HepG2 (cell line): ENCODE measurements around the gene CLP1. TPM values are rescaled to one million over a fixed set of nuclear protein-coding genes. Genes with fewer than 3 reads are reported as not detected.

Experiments
- HDAC1 ChIP-seq: sonication (generic); formaldehyde crosslinking; IDR thresholded peaks from 2 replicates; pipeline ENCODE4 v1.5.1; 2020; ENCODE audit warnings: mild to moderate bottlenecking, missing genetic modification reagents
- PITX1 ChIP-seq: sonication (generic); formaldehyde crosslinking; IDR thresholded peaks from 2 replicates; pipeline ENCODE4 v1.5.1; 2020; ENCODE audit warnings: mild to moderate bottlenecking, missing genetic modification reagents
- REST ChIP-seq, 2 experiments: IDR thresholded peaks; 2 replicates each; pipeline ENCODE4 v1.6.1; 2011 to 2012; ENCODE audit warnings: low read length in 2 of 2, borderline replicate concordance in 1 of 2, low read depth in 1 of 2, mild to moderate bottlenecking in 1 of 2, moderate library complexity in 1 of 2
- SP4 ChIP-seq: sonication (generic); formaldehyde crosslinking; IDR thresholded peaks from 2 replicates; pipeline ENCODE4 v1.8.1; 2023; ENCODE audit warnings: mild to moderate bottlenecking, missing genetic modification reagents
- ZFP91 ChIP-seq: sonication (generic); formaldehyde crosslinking; IDR thresholded peaks from 2 replicates; pipeline ENCODE4 v1.9.0; 2022; ENCODE audit warnings: missing genetic modification reagents, mild to moderate bottlenecking, borderline replicate concordance
- ZNF333 ChIP-seq: sonication (generic); formaldehyde crosslinking; IDR thresholded peaks from 2 replicates; pipeline ENCODE4 v1.4.0; 2020; ENCODE audit warnings: mild to moderate bottlenecking, missing genetic modification reagents, borderline replicate concordance
- ZNF503 ChIP-seq: sonication (generic); formaldehyde crosslinking; IDR thresholded peaks from 2 replicates; pipeline ENCODE4 v1.4.0; 2020; ENCODE audit warnings: missing genetic modification reagents
- ZNF510 ChIP-seq: sonication (generic); formaldehyde crosslinking; IDR thresholded peaks from 2 replicates; pipeline ENCODE4 v1.4.0; 2020; ENCODE audit warnings: low read depth, mild to moderate bottlenecking, missing genetic modification reagents
- ZNF577 ChIP-seq: sonication (generic); formaldehyde crosslinking; IDR thresholded peaks from 2 replicates; pipeline ENCODE4 v1.4.0; 2020; ENCODE audit warnings: mild to moderate bottlenecking, low read depth, missing genetic modification reagents, borderline replicate concordance
- ZNF616 ChIP-seq: sonication (generic); formaldehyde crosslinking; IDR thresholded peaks from 2 replicates; pipeline ENCODE4 v1.5.0; 2020; ENCODE audit warnings: low read depth, mild to moderate bottlenecking, missing genetic modification reagents
- polyA plus RNA-seq, 8 experiments: library from polyadenylated mRNA; depleted of rRNA in 3 of 8; stranded (reverse) in 7 of 8; unstranded in 1 of 8; fragments of >200 nt; fragmentation: Illumina TruSeq in 4 of 8; extraction: Trizol in 4 of 8; gene quantifications; 2 replicates each; pipeline versions ENCODE4 v1.2.1 to v1.2.3, GENCODE V29; 2011 to 2016; ENCODE audit warnings: low read depth in 4 of 8, missing spikeins in 1 of 8, mixed read lengths in 1 of 8; ENCODE audit not compliant: insufficient read depth in 1 of 8
- total RNA-seq, 5 experiments: library from RNA; depleted of rRNA; stranded (reverse); fragments of >200 nt; fragmentation: Illumina TruSeq; extraction: Trizol; gene quantifications; 2 replicates each; pipeline ENCODE4 v1.2.3, GENCODE V29; 2016; ENCODE audit warnings: low read depth in 1 of 5
- TF ChIP-seq, protein P1 (sequence below): sonication (generic); formaldehyde crosslinking; IDR thresholded peaks from 2 replicates; pipeline ENCODE4 v1.4.0; 2020; ENCODE audit warnings: mild to moderate bottlenecking, missing genetic modification reagents
- TF ChIP-seq, protein P2 (sequence below): IDR thresholded peaks from 2 replicates; pipeline ENCODE4 v1.6.1; 2012; ENCODE audit warnings: inconsistent platforms

CLP1 gene
- total and polyA plus RNA-seq, 2 of the 13 experiments (the other 11 are each of a cell fraction or from before 2014, with no cell fraction given), result 14.6 to 24.8 TPM

DNA sequence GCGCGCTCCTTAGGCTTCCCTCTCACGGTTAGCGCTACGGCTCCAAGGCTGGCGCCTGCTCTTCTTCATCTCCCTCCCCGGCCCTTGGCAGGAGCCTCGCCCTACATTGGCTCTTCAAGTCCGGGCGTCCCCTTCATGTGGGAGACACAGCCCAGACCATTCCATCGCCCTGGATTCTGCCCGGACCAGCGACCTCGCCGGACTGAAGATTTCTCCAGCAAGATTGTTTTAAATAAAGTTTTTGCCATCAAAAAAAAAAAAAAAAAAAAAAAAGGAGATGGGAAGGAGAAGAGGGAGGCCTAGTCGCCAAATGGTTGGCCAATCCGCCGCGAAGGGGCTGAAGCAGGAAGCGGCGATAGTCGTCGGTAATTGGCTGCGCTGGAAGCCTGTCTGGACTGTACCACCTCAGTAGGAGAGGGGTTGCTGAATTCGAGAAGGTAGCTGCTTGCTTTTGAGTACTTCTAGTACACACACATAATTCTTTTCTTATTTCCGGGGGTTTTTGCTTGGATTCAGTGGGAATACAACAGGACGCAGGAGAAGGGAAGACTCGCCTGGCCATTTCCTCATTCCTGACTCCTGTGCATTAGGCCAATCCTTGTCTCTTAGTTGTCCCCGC is 9.7 kb downstream of the CLP1 start (continued):
- TF ChIP-seq, protein P1, sequence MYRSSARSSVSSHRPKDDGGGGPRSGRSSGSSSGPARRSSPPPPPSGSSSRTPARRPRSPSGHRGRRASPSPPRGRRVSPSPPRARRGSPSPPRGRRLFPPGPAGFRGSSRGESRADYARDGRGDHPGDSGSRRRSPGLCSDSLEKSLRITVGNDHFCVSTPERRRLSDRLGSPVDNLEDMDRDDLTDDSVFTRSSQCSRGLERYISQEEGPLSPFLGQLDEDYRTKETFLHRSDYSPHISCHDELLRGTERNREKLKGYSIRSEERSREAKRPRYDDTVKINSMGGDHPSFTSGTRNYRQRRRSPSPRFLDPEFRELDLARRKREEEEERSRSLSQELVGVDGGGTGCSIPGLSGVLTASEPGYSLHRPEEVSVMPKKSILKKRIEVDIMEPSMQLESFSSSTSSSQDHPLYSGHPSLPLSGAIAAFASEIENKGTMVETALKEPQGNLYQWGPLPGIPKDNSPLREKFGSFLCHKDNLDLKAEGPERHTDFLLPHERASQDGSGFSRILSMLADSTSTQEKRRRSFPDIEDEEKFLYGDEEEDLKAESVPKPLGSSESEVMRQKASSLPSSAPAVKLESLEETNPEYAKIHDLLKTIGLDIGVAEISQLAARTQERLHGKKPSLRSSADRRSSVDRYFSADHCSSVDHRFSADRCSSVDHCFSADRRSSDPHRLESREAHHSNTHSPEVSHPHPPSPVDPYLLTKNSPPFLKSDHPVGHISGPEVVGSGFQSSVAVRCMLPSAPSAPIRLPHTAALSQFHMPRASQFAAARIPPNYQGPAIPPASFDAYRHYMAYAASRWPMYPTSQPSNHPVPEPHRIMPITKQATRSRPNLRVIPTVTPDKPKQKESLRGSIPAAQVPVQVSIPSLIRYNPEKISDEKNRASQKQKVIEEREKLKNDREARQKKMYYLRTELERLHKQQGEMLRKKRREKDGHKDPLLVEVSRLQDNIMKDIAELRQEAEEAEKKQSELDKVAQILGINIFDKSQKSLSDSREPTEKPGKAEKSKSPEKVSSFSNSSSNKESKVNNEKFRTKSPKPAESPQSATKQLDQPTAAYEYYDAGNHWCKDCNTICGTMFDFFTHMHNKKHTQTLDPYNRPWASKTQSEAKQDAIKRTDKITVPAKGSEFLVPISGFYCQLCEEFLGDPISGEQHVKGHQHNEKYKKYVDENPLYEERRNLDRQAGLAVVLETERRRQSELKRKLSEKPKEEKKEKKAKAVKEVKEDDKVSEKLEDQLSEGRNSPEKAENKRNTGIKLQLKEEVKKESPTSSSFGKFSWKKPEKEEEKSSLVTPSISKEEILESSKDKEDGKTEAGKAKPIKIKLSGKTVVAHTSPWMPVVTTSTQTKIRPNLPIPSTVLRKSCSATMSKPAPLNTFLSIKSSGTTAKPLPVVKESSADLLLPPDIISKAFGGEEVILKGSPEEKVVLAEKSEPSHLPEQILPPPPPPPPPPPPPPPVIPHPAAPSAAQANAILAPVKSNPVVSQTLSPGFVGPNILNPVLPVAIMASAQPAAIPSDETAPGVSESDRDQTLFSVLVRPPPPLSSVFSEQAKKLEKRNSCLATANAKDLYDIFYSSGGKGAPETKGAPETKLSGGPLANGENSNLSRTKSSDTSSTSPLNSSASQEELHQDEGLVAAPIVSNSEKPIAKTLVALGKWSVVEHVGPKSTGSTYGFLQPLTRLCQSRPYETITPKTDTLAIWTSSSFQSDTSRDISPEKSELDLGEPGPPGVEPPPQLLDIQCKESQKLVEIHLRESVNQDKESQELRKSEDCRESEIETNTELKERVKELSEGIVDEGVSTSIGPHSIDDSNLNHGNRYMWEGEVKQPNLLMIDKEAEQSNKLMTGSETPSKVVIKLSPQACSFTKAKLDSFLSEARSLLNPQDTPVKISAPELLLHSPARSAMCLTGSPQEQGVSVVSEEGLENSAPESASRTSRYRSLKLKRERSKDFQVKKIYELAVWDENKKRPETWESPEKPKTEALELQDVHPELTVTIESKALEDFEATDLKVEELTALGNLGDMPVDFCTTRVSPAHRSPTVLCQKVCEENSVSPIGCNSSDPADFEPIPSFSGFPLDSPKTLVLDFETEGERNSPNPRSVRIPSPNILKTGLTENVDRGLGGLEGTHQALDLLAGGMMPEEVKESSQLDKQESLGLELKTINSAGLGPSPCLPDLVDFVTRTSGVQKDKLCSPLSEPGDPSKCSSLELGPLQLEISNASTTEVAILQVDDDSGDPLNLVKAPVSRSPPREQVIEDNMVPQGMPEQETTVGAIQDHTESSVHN, result no peak
- TF ChIP-seq ZNF510, result no peak
- TF ChIP-seq, protein P2, sequence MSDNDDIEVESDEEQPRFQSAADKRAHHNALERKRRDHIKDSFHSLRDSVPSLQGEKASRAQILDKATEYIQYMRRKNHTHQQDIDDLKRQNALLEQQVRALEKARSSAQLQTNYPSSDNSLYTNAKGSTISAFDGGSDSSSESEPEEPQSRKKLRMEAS, result no peak; the same call in 1 of the 2 replicates
- peak; percentile 70; the same call in 1 of the 2 replicates for TF ChIP-seq ZFP91 (CRISPR knock-in tag)
- peak; percentile 11 for TF ChIP-seq PITX1 (CRISPR knock-in tag)
- no peak for TF ChIP-seq ZNF333 (CRISPR knock-in tag)
- TF ChIP-seq ZNF616, result 0 out of 2 replicates have a peak, but pooled peaks have one; percentile 26
- TF ChIP-seq ZNF577 (CRISPR knock-in tag), result no peak
- TF ChIP-seq REST (IDR thresholded peaks at IDR 0.05; ENCODE audit: borderline replicate concordance in 1 of 2, low read depth in 1 of 2, low read length in 2 of 2), result no peak; a peak in 1 of 4 replicates
- TF ChIP-seq ZNF503 (CRISPR knock-in tag), result 0 out of 2 replicates have a peak, but pooled peaks have one; percentile 31
- peak; percentile 53; the same call in 1 of the 2 replicates for TF ChIP-seq HDAC1 (CRISPR knock-in tag)
- TF ChIP-seq SP4 (CRISPR knock-in tag), result peak; percentile 44; the same call in 1 of the 2 replicates
